Measurements from ENCODE around the gene SERPINB13. TPM values are rescaled to one million over a fixed set of nuclear protein-coding genes. Genes with fewer than 3 reads are reported as not detected.
"Not testable (repeated sequence)": the region's sequence is repeated elsewhere in the genome, so short reads cannot be mapped to it uniquely, and the experiment has no call there.

Gene SERPINB13
- polyA plus RNA-seq, 4 donors: not detected

DNA sequence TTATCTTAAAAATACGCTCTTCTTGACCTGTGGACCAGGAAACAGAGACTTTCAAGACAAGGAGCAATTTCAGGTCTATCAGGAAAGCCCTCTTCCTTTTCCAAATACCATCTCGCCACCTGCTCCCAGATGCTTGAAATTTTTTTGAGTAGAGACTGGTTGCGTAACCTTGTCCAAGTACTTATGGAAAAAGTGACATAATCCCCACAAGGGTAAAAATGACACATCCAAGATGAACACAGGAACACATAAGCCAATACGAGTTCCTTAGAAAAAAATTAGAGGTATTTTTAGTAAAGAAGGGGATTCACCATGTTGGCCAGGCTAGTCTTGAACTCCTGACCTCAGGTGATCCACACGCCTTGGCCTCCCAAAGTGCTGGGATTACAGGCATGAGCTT, 1.8 kb downstream of the SERPINB13 start:
- DNase-seq (ENCODE audit: low read depth in 4 of 4, low spot score in 2 of 4): no peak

- no peak for DNase-seq (ENCODE audit: low read depth in 4 of 4, low spot score in 2 of 4)
Observed at GRCh38 chr18:63590373-63590772, 3.2 kb downstream of the SERPINB13 start.

GRCh38 chr18:63590966-63591695, 4.0 kb downstream of the SERPINB13 start:
- no peak for DNase-seq (ENCODE audit: low read depth in 4 of 4, low spot score in 2 of 4)

DNA sequence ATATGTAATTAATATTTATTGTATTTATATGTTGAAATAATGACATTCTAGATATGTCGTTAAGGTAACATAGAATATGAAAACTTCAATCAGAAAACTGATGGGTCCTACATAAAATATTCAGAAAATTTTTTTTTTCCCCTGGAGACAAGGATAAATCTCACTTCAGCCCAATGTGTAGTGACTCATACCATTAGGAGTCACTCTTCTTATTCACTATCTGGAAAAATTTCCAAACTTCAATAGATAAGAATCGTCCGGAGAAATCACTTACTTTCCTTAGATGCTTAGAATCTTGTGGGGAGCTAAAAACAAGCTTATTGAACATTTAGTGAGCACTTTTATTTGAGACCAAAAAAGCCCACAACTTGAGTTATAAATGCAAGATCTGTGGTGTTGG, 4.6 kb downstream of the SERPINB13 start:
- DNase-seq (ENCODE audit: low read depth in 4 of 4, low spot score in 2 of 4): no peak

DNA sequence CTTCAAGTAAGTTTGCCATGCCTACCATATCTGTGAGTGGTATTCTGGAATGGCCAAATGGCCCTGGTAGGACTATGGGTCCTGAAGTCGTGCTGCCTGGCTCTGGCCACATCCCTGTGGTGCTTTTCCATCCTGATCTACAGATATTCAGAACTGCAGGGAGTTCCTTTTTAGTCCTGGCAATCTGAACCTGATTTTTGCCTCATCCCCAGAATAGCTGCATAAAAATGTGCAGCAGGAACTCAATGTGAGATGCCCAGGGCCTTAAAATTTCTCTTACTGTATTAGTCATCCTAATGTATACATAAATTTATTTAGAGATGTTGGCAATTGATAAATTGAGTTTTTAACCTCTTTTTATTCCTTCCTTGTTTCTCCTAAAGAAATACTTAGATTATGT, 5.3 kb downstream of the SERPINB13 start:
- no peak for DNase-seq (ENCODE audit: low read depth in 4 of 4, low spot score in 2 of 4)

DNA sequence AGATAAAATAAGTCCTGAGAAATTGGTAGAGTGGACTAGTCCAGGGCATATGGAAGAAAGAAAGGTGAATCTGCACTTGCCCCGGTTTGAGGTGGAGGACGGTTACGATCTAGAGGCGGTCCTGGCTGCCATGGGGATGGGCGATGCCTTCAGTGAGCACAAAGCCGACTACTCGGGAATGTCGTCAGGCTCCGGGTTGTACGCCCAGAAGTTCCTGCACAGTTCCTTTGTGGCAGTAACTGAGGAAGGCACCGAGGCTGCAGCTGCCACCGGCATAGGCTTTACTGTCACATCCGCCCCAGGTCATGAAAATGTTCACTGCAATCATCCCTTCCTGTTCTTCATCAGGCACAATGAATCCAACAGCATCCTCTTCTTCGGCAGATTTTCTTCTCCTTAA, 9.8 kb downstream of the SERPINB13 start:
- no peak for DNase-seq (ENCODE audit: low read depth in 4 of 4, low spot score in 2 of 4)

DNA sequence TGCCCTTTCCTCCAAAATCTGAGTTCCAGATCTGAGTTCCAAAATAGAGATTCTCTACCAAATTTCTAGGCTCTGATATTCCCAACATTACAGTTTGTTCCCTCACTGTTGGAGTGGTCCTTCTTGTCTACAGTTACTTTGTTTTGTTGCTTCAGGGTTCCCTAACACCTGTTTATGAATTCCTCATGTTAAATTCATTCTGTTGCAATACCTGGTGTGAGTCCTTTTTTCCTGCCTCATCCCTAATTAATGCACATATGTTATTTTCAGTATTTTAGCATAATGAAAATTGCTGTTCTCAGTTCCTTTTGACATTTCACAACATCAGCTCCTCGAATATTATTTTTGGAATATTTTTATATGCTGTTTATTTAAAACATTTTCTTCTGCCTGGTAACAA, 16.2 kb downstream of the SERPINB13 start:
- DNase-seq (ENCODE audit: low read depth in 4 of 4, low spot score in 2 of 4): no peak

- DNase-seq (ENCODE audit: low read depth in 4 of 4, low spot score in 2 of 4): no peak
Observed at GRCh38 chr18:63603772-63604171, 16.6 kb downstream of the SERPINB13 start.

- DNase-seq (ENCODE audit: low read depth in 4 of 4, low spot score in 2 of 4): no peak
Observed at GRCh38 chr18:63604791-63605567, 17.8 kb downstream of the SERPINB13 start.

DNA sequence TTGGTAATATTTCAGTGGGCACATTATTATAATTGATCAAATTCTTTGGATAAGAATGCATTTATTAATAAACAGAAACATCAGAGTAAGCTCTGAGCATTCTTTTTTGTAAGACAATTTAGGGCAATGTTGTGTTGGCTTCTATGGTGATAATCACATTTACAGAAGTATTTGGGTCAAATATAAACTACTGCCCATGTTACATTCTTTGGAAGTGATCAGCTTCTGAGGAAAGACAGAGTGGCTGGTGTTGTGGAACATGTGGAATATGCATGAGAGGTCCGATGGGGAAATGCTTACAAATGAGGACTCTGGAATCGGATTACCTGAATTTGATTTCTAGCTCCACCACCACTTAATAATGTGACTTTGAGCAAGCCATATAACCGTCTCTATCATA, 19.4 kb downstream of the SERPINB13 start:
- no peak for DNase-seq (ENCODE audit: low read depth in 4 of 4, low spot score in 2 of 4)

DNA sequence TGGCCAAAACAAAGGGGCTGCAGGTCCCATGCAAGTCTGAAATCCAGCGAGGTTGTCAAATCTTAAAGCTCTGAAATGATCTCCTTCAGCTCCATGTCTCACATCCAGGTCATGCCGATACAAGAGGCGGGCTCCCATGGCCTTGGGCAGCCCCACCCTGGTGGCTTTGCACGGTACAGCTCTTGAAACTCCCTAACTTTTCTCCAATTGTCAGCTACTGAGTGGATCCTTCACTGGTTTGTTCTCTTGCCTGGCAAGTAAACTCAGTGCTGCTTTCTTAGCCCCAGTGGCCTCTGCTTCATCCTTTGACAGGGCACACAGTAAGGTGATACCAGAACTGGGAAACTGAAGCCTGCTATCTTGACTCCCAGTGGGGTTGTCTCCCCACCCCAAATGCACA, 26.3 kb downstream of the SERPINB13 start:
- no peak for DNase-seq (ENCODE audit: low read depth in 4 of 4, low spot score in 2 of 4)

- no peak for DNase-seq (ENCODE audit: low read depth in 4 of 4, low spot score in 2 of 4)
Observed at GRCh38 chr18:63617049-63617914, 30.1 kb downstream of the SERPINB13 start.

GRCh38 chr18:63617915-63618234, 30.7 kb downstream of the SERPINB13 start:
- DNase-seq (ENCODE audit: low read depth in 4 of 4, low spot score in 2 of 4): no peak

DNA sequence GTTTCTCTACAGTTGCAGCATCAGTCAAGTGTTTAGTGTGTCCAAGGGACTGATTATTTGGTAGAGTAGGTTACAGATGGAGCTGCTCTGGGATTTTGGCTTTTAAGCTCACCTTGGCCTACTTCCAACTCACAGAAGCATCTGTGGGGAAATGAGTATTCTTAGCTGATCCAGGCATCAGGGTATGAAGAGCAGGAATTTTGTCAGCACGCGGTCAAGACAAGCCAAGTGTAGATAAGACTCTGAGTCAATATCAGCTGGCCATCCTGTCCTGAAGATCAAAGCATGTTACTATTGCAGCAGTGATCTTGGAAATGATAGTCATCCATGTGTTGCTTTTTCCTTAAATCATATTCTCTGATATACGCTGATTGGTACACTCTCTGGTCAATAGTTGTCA, 32.5 kb downstream of the SERPINB13 start:
- no peak for DNase-seq (ENCODE audit: low read depth in 4 of 4, low spot score in 2 of 4)

GRCh38 chr18:63624863-63625262, 37.7 kb downstream of the SERPINB13 start:
- DNase-seq (ENCODE audit: low read depth in 4 of 4, low spot score in 2 of 4): no peak

- no peak for DNase-seq (ENCODE audit: low read depth in 4 of 4, low spot score in 2 of 4)
Observed at GRCh38 chr18:63626431-63626830, 39.3 kb downstream of the SERPINB13 start.

GRCh38 chr18:63627819-63628218, 40.7 kb downstream of the SERPINB13 start:
- DNase-seq (ENCODE audit: low read depth in 4 of 4, low spot score in 2 of 4): no peak

GRCh38 chr18:63637703-63638102, 50.6 kb downstream of the SERPINB13 start:
- DNase-seq (ENCODE audit: low read depth in 4 of 4, low spot score in 2 of 4): no peak

DNA sequence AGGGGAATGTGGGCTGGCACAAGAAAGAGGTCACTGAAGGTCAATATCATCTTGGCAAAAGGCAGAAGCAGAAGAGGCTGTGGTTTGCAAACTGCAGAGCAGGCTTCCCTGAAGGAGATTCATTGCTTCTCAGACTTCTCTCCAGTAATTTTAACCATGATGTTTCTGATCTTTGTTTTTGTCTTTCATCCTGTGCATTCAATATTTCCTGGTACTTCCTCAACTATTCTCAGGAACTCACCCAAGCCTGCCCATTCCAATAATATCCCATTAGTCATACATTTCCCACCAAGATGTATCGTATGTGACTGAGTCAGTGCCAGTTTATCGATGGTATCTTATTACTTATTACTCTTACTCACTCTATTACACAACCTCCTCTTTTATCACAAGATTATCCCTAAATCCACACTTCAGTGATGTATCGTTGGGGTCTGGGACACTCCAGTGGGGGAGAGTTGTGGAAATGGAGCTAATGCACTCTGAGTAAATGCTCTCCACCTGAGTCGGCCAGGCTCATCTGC, 54.1 kb downstream of the SERPINB13 start:
- DNase-seq (ENCODE audit: low read depth in 4 of 4, low spot score in 2 of 4): not testable (repeated sequence)

GRCh38 chr18:63642668-63643356, 55.7 kb downstream of the SERPINB13 start:
- DNase-seq (ENCODE audit: low read depth in 4 of 4, low spot score in 2 of 4): not testable (repeated sequence)
